Endothelial cell (in vitro differentiated cells): ENCODE data around the gene UBAC1. TPM values are rescaled to one million over a fixed set of nuclear protein-coding genes. Genes with fewer than 3 reads are reported as not detected.

Experiments used
- DNase-seq: peaks from one replicate; pipeline ENCODE4 v3.0.0; 2021; ENCODE audit warnings: low spot score
- H3K27ac Mint-ChIP-seq: one replicate; pipeline ENCODE4 v1.8.0; 2021; ENCODE audit warnings: mixed read lengths, inconsistent platforms; ENCODE audit not compliant: unreplicated experiment
- H3K27me3 Mint-ChIP-seq: one replicate; pipeline ENCODE4 v1.8.0; 2021; ENCODE audit warnings: mild to moderate bottlenecking, moderate library complexity, mixed read lengths, inconsistent platforms; ENCODE audit not compliant: unreplicated experiment
- H3K36me3 Mint-ChIP-seq: one replicate; pipeline ENCODE4 v1.8.0; 2021; ENCODE audit warnings: mild to moderate bottlenecking, low read depth, mixed read lengths, inconsistent platforms; ENCODE audit not compliant: unreplicated experiment
- H3K4me1 Mint-ChIP-seq: one replicate; pipeline ENCODE4 v1.8.0; 2021; ENCODE audit warnings: mild to moderate bottlenecking, mixed read lengths, inconsistent platforms; ENCODE audit not compliant: unreplicated experiment
- H3K4me3 Mint-ChIP-seq: one replicate; pipeline ENCODE4 v1.8.0; 2021; ENCODE audit warnings: mild to moderate bottlenecking, mixed read lengths, inconsistent platforms; ENCODE audit not compliant: unreplicated experiment
- H3K9me3 Mint-ChIP-seq: one replicate; pipeline ENCODE4 v1.8.0; 2021; ENCODE audit warnings: mixed read lengths, inconsistent platforms; ENCODE audit not compliant: unreplicated experiment
- CTCF ChIP-seq: fragments of 200-600 bp; sonication (generic); IDR thresholded peaks from one replicate; pipeline ENCODE4 v1.5.0; 2021; ENCODE audit warnings: antibody characterized with exemption; ENCODE audit not compliant: unreplicated experiment
- total RNA-seq: library from RNA; stranded (reverse); fragmentation: NEBNext Ultra II Directional; extraction: Animal tissue kit (Norgen Biotek cat#: 25700); gene quantifications from one replicate; pipeline ENCODE4 v1.2.1, GENCODE V29; 2021; ENCODE audit not compliant: unreplicated experiment

UBAC1 gene
- total RNA-seq, 1 donor from 2014 or later = 46.8 TPM

DNA sequence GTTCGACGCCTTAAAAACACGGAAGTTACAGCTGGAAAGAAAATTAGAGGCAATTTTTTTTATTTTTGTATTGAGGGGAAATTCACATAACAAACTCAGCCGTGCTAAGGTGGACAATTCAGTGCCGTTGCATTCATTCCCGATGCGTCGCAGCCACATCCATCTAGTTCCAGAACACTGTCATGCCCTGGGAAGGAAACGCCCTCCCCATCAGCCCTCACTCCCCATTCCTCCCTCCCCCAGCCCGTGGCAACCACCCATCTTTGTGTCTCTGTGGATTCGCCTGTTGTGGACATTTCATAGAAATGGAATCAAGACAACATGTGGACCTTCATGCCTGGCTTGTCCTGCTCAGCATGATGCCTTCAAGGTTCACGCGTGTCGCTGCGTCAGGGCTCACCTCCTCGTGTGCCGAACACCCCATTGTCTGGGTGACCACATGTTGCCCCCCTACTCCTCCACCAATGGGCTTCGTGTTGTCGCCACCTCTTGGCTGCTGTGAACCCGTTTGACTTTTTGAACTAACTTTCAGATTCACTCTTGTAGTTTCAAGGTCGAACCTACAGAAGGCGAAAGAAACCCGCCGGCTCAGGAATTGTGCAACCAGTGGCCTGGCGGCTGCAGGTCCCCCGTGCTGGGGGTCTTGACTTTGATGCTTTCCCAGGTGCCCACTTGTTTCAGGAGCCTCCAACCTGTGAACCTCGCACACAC, 36.4 kb downstream of the UBAC1 start:
- DNase-seq = no peak
- Mint-ChIP-seq H3K9me3 (no peaks in the 10 kb centered on the region), H3K27me3 (peaks cover 2% of the 10 kb centered on the region), H3K4me3 (peak overlapping the region; percentile 27), H3K27ac (no peak overlapping the region), H3K4me1 (no peaks in the 10 kb centered on the region), H3K36me3 (no peaks in the 10 kb centered on the region)
- TF ChIP-seq CTCF = no peak

DNA sequence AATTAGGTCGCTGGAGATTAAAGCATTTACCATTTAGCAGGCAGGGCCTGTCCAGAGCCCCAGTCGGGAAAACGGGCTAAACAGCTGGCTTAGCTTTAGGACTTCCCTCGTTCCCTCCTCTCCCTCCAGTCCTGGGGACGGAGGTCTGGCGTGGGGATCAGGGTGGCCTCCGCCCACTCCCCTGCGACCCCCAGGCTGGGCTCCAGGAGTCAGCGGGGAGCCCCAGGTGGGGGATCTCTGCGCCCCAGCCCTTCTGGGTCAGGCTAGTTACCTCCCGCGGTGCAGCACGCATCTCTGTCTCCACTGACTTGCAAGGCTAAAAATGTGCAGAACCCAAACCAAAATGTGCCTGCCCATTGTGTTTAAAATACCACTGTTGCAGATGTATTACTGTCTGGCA, 37.7 kb downstream of the UBAC1 start:
- TF ChIP-seq CTCF = no peak
- Mint-ChIP-seq H3K36me3 (peaks cover 7% of the 10 kb centered on the region), H3K27me3 (peaks cover 2% of the 10 kb centered on the region), H3K9me3 (peaks cover 4% of the 10 kb centered on the region), H3K27ac (no peak overlapping the region), H3K4me1 (no peaks in the 10 kb centered on the region), H3K4me3 (no peak overlapping the region)
- no peak for DNase-seq

GRCh38 chr9:135921749-135922310, 39.3 kb downstream of the UBAC1 start:
- no peaks in the 10 kb centered on the region for H3K27me3 Mint-ChIP-seq
- no peak for DNase-seq
- H3K4me1 Mint-ChIP-seq = no peaks in the 10 kb centered on the region
- no peak overlapping the region for H3K27ac Mint-ChIP-seq
- H3K36me3 Mint-ChIP-seq = peaks cover 13% of the 10 kb centered on the region
- H3K4me3 Mint-ChIP-seq = no peak overlapping the region
- no peak for TF ChIP-seq CTCF
- H3K9me3 Mint-ChIP-seq = peaks cover 9% of the 10 kb centered on the region

GRCh38 chr9:135920973-135921585, 40.1 kb downstream of the UBAC1 start:
- Mint-ChIP-seq H3K4me1 (no peaks in the 10 kb centered on the region), H3K27me3 (no peaks in the 10 kb centered on the region), H3K27ac (no peak overlapping the region), H3K4me3 (no peak overlapping the region), H3K9me3 (peaks cover 16% of the 10 kb centered on the region), H3K36me3 (peaks cover 21% of the 10 kb centered on the region)
- no peak for DNase-seq
- no peak for TF ChIP-seq CTCF
